C4-2B (cell line): ENCODE measurements around the gene CDK14.

Experiments used
- H3K27ac ChIP-seq: fragments of 450-650 bp; 2 replicates; pipeline ENCODE4 v1.5.1; 2017
- CTCF ChIP-seq: fragments of 450-650 bp; conservative IDR thresholded peaks from 2 replicates; pipeline ENCODE4 v1.5.1; 2017; ENCODE audit warnings: mild to moderate bottlenecking
- ZFX ChIP-seq: fragments of 450-650 bp; IDR thresholded peaks from 2 replicates; pipeline ENCODE4 v1.6.1; 2017

CDK14 gene

GRCh38 chr7:90830308-90830707, 234.2 kb downstream of the CDK14 start:
- H3K27ac ChIP-seq, result no peak overlapping the region
- TF ChIP-seq CTCF (no peak), ZFX (no peak)

- no peak for TF ChIP-seq ZFX
- TF ChIP-seq CTCF, result no peak
- no peak overlapping the region for H3K27ac ChIP-seq
Observed at GRCh38 chr7:90832726-90833125, 236.6 kb downstream of the CDK14 start.

- H3K27ac ChIP-seq, result no peak overlapping the region
- TF ChIP-seq ZFX, result no peak
- no peak for TF ChIP-seq CTCF
Observed at GRCh38 chr7:90833443-90833842, 237.3 kb downstream of the CDK14 start.

- H3K27ac ChIP-seq, result no peak overlapping the region
- TF ChIP-seq CTCF, result no peak
- TF ChIP-seq ZFX, result no peak
Observed at GRCh38 chr7:90834771-90835170, 238.7 kb downstream of the CDK14 start.

GRCh38 chr7:90835861-90836260, 239.7 kb downstream of the CDK14 start:
- H3K27ac ChIP-seq, result no peak overlapping the region
- TF ChIP-seq ZFX (no peak), CTCF (no peak)

- TF ChIP-seq CTCF (no peak), ZFX (no peak)
Observed at GRCh38 chr7:90836937-90837336, 240.8 kb downstream of the CDK14 start.

GRCh38 chr7:90838799-90839198, 242.7 kb downstream of the CDK14 start:
- no peak overlapping the region for H3K27ac ChIP-seq
- TF ChIP-seq ZFX, result no peak
- TF ChIP-seq CTCF, result 0 out of 2 replicates have a peak, but pooled peaks have one; percentile 11

More at GRCh38 chr7:90836937-90837336, 240.8 kb downstream of the CDK14 start:
- H3K27ac ChIP-seq, result no peak overlapping the region
